ENCODE results near the gene NCOA3. TPM values are rescaled to one million over a fixed set of nuclear protein-coding genes. Genes with fewer than 3 reads are reported as not detected.

The NCOA3 gene
- total RNA-seq, 1 experiment from 2014 or later = 25.9 TPM

- no peak for DNase-seq (ENCODE audit: low read depth, low spot score)
- H3K79me2 ChIP-seq (ENCODE audit: insufficient read depth, low read length) = no peaks in the 10 kb centered on the region
- peaks cover 0 to 2% of the 10 kb centered on the region in 2 experiments; a peak in 1 of 4 replicates for H3K4me1 ChIP-seq (ENCODE audit: control insufficient read depth in 1 of 2, insufficient read depth in 2 of 2, low read length in 2 of 2)
- H3K36me3 ChIP-seq (ENCODE audit: control insufficient read depth in 1 of 2, insufficient read depth in 2 of 2, low read length in 2 of 2) = no peaks in the 10 kb centered on the region
- ChIA-PET RAD21 (ENCODE audit: low non-redundant PET in 1 of 2, low total read pairs in 2 of 2, uncharacterized antibody in 2 of 2, unreplicated experiment in 2 of 2) (no interaction called here), POLR2A (no interaction called here), CTCF (no interaction called here)
- no peak overlapping the region for H3K4me3 ChIP-seq (replicated peaks in 1 of 2; ENCODE audit: low read depth in 1 of 2, low read length in 2 of 2)
- BruUV-seq (replicated peaks) = no TSS peak
- H3K9ac ChIP-seq (ENCODE audit: low read length) = no peak overlapping the region
- no peaks in the 10 kb centered on the region for H4K20me1 ChIP-seq (ENCODE audit: insufficient read depth)
- no peak for TF ChIP-seq EZH2 (IDR thresholded peaks at IDR 0.05)
- no peak for TF ChIP-seq REST (IDR thresholded peaks at IDR 0.05; ENCODE audit: low read depth)
- no peak for TF ChIP-seq SIN3A (IDR thresholded peaks at IDR 0.05; ENCODE audit: low read depth)
- no peak for TF ChIP-seq SP1 (IDR thresholded peaks at IDR 0.05; ENCODE audit: low read depth)
- no peak for TF ChIP-seq JUND (IDR thresholded peaks at IDR 0.05)
- no peak for TF ChIP-seq ZFX (IDR thresholded peaks at IDR 0.05)
- no peak for TF ChIP-seq CTCF (IDR thresholded peaks at IDR 0.05 in 2 of 3, conservative IDR thresholded peaks at IDR 0.05 in 1 of 3; ENCODE audit: borderline replicate concordance in 1 of 3, insufficient read depth in 1 of 3, low read depth in 2 of 3, low read length in 2 of 3)
- TF ChIP-seq FOSL1 (IDR thresholded peaks at IDR 0.05; ENCODE audit: low read depth) = no peak
- TF ChIP-seq MAX (IDR thresholded peaks at IDR 0.05) = no peak
- TF ChIP-seq YY1 (IDR thresholded peaks at IDR 0.05; ENCODE audit: extremely low read depth, insufficient replicate concordance, low read depth, low read length) = no peak
- no peak for TF ChIP-seq TCF7L2 (IDR thresholded peaks at IDR 0.05; ENCODE audit: borderline replicate concordance, extremely low read depth, insufficient read depth, insufficient read length)
- TF ChIP-seq POLR2AphosphoS5 (IDR thresholded peaks at IDR 0.05; ENCODE audit: low read depth, low read length) = no peak
- no peak for TF ChIP-seq ATF3 (IDR thresholded peaks at IDR 0.05)
- TF ChIP-seq ZBTB33 (IDR thresholded peaks at IDR 0.05; ENCODE audit: extremely low read depth, insufficient replicate concordance, low read length) = no peak
- no peak for ATAC-seq
- no peaks in the 10 kb centered on the region for H3K9me3 ChIP-seq (ENCODE audit: control insufficient read depth in 1 of 2, insufficient read depth in 1 of 2, low read depth in 1 of 2, low read length in 2 of 2)
- H3K9me2 ChIP-seq (ENCODE audit: insufficient read depth) = no peaks in the 10 kb centered on the region
- no peak overlapping the region for H3K4me2 ChIP-seq (ENCODE audit: low read length)
- intact Hi-C loops (cut with micrococcal nuclease) = loop anchor here (10.0 kb wide), 1 partner anchor 627 kb away; no protein-coding TSS in a partner anchor
- H3K27ac ChIP-seq (ENCODE audit: low read depth, low read length) = no peak overlapping the region
- no peaks in the 10 kb centered on the region for H3K27me3 ChIP-seq (ENCODE audit: insufficient read depth, low read length)
- H2AFZ ChIP-seq (ENCODE audit: low read depth, low read length, poor library complexity, severe bottlenecking) = no peak overlapping the region
These were observed 166.0 kb downstream of the NCOA3 start for GRCh38 chr20:47667531-47668312.

Measured in HCT116 (cell line).